Neural progenitor cell (in vitro differentiated cells): ENCODE data around the gene THAP11.

Experiments used
- EZH2 ChIP-seq: fragments of 200-600 bp; sonication (generic); IDR thresholded peaks from 2 replicates; pipeline ENCODE4 v1.6.1; 2017; ENCODE audit warnings: antibody characterized with exemption, mild to moderate bottlenecking, moderate library complexity
- EZH2phosphoT487 ChIP-seq: fragments of 200-600 bp; sonication (generic); IDR thresholded peaks from 2 replicates; pipeline ENCODE4 v1.6.1; 2017; ENCODE audit warnings: antibody characterized with exemption
- TF ChIP-seq, protein P1 (sequence below): fragments of 200-600 bp; sonication (generic); IDR thresholded peaks from 2 replicates; pipeline ENCODE4 v1.5.1; 2017; ENCODE audit warnings: antibody characterized with exemption, mild to moderate bottlenecking

DNA sequence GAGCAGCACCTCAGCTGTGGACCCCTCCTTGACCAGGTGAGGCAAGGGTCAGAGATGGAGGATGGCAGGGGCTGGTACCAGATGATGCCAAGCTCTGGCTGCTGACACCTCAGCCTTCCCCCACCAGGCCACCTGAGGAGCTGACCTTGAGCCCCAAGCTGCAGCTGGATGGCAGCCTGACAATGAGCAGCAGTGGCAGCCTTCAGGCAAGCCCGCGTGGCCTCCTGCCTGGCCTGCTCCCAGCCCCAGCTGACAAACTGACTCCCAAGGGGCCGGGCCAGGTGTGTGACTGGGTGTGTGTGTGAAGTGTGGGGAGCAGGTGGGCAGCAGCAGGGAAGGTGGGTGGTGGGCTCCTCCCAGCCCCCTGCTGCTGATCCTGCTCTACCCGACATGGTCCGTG, 37.8 kb downstream of the THAP11 start:
- TF ChIP-seq EZH2 (no peak), EZH2phosphoT487 (no peak)
- TF ChIP-seq, protein P1, sequence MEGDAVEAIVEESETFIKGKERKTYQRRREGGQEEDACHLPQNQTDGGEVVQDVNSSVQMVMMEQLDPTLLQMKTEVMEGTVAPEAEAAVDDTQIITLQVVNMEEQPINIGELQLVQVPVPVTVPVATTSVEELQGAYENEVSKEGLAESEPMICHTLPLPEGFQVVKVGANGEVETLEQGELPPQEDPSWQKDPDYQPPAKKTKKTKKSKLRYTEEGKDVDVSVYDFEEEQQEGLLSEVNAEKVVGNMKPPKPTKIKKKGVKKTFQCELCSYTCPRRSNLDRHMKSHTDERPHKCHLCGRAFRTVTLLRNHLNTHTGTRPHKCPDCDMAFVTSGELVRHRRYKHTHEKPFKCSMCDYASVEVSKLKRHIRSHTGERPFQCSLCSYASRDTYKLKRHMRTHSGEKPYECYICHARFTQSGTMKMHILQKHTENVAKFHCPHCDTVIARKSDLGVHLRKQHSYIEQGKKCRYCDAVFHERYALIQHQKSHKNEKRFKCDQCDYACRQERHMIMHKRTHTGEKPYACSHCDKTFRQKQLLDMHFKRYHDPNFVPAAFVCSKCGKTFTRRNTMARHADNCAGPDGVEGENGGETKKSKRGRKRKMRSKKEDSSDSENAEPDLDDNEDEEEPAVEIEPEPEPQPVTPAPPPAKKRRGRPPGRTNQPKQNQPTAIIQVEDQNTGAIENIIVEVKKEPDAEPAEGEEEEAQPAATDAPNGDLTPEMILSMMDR: no peak
